Activated gamma-delta T cell treated with anti-CD3 and anti-CD28 coated beads, Interleukin-2, amount 50 U/mL, for 16 hours (primary cell): Measurements from ENCODE around the gene MAMLD1.

Source experiments
- DNase-seq: peaks from one replicate; pipeline ENCODE4 v3.0.0-alpha.2; 2020; ENCODE audit warnings: low read depth

MAMLD1 gene

DNA sequence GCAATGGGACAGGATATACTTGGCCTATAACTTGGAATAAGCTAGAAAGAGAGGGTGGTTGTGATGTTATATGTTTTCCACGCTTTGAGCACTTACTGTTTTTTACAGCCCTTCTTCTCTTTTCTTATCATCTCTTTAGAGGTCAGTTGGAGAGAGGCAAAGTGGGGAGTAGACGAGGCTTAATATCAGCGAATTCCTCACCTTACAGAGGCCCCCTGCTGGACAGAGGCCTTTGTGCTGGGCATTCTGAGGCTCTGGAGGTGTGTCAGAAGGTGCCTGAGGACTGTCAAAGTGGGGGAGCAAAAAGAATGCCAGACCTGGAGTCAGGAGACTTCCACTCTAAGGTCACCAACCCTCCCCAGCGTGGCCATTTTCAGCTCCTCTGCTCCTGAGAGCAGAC lies 42.5 kb downstream of the MAMLD1 start:
- DNase-seq, result no peak

DNA sequence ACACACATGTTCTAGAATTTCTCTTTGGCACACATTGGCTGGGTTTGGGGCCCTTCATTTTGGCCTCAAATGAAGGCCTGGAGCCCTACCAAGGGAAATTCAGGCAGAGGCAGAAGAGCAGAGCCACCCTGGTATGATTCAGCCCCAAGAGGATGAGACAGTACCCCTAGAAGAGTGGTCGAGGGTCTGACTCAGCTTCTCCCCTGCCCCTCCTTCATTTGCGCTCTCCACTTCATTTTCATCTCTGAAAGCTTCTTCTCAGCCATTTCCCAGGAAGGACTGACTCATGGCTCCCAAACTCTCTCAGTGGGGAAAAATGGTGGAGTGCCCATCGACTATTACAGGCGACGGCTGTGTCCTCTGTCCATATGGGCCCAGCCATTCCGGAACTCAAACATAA lies 43.5 kb downstream of the MAMLD1 start:
- no peak for DNase-seq

DNA sequence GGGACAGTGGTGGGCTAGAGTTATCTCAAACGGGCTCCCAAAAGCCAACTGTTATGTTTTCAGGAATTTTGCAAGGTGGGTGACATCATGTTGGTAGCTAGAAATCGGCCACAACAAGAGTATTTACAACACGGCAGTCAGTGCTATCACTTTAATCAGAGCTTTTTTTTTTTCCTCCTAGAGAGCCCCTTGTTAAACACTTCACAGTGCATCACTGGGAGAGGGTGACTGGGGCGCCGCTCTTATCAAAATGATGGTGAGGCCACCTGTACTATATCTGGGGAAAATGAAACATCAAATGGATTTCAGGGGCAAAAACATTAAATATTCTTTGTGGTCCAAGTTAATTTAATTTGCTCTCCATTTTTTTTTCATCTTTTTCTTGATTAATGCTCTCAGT lies 44.9 kb downstream of the MAMLD1 start:
- DNase-seq, result no peak

DNA sequence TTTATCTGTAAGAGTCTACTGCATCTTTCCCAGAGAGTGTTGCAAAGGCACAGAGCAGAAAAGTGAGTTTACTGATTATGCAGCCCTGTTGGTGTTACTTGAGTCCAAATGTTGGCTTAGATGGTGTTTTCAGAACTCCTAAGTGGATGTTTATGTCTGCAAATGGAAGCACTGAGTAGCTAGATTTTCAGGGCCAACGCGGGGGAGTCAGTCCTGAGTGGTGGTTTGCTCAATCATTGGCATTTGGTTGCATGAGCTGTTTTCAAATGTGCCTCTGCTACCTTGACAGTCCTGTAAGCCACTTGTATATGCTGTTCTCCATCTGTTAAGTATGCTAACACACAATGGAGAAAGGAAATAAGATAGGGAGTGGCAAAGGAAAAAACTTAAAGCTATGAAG lies 45.4 kb downstream of the MAMLD1 start:
- no peak for DNase-seq

- DNase-seq, result no peak
Observed at GRCh38 chrX:150409486-150409885, 46.4 kb downstream of the MAMLD1 start.

GRCh38 chrX:150409964-150410363 lies 46.8 kb downstream of the MAMLD1 start:
- DNase-seq, result no peak

GRCh38 chrX:150410513-150410912 lies 47.4 kb downstream of the MAMLD1 start:
- DNase-seq, result no peak

GRCh38 chrX:150411656-150412055 lies 48.5 kb downstream of the MAMLD1 start:
- DNase-seq, result no peak

DNA sequence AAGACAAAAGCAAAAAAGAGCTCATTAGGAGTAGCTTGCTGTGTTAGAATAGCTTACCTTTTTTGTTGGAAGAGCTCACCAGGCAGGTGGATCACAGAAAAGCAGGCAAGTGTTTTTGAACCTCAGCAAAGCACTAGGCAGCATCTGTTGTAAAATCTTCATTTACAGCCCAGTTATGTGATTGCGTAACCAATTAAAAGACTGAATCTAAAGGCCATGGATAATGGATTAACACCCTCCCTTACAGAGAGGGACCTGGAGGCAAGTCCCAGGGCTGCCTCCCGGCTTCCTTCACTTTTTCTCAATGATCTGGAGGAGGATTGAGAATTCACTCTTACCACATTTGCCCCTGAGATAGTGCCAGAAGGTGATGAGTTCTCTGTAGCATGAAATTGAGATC lies 51.1 kb downstream of the MAMLD1 start:
- no peak for DNase-seq

DNA sequence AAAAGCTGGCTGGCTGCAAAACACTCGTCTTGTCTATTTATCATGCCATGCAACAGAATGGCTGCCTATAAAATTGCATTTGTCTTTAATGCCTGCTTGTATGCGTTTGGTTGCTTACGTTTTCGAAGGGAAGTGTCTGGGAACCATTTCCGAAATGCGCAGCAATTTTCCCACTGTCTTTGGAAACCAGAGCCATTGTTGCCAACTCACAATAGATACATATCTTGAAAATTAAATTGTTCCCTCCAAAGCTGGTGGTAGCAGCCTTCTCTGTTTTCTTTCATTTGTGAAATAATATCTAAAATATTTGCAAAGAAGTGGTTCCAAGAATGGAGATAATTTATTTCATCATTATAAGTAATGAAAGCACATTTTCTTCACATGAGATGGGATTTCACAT lies 53.4 kb downstream of the MAMLD1 start:
- DNase-seq, result no peak

DNA sequence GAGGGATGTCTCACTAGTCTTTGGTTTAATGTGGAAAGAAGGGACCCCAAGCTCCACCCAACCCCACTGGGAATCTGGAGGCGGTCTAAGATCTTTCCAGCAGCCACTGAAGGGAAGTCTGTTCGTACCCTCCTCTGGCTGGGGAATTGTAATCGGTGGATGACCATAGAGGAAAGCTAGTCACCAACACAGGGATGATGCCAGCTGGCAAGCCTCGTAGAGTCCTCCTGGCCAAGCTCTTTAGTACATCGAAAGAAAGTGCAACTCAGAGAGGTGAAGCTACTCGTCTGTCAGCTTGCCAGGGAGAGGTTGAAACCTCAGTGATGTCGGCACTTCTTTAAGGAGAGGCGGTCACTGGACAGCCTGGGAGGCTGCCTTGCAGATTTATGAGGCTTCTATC lies 58.7 kb downstream of the MAMLD1 start:
- DNase-seq, result no peak

DNA sequence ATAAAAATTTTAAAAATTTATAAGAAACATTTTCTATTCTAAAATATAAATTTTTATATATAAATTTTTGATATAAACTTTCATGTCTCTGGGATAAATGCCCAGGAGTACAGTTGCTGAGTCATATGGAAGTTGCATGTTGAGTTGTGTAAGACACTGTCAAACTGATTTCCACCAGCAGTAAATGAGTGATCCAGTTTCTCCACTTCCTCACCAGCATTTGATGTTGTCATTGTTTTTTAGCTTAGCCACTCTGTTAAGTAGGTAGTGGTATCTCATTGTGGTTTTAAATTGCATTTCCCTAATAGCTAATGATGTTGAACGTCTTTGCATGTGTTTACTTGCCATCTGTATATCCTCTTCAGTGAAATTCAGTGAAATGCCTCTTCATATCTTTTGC lies 66.5 kb downstream of the MAMLD1 start:
- no peak for DNase-seq

DNA sequence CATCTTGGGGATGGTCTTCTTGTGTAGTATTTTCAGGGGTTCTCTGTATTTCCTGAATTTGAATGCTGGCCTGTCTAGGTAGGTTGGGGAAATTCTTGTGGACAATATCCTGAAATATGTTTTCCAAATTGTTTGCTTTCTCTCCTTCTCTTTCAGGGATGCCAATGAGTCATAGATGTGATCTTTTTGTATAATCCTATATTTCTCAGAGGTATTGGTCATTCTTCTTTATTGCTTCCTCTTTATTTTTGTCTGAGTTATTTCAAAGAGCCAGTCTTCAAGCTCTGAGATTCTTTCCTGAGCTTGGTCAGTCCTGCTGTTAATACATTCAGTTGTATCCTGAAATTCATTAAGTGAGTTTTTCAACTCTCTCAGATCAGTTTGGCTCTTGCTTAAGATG lies 73.1 kb downstream of the MAMLD1 start:
- no peak for DNase-seq

- no peak for DNase-seq
Observed at GRCh38 chrX:150438165-150438564, 75.0 kb downstream of the MAMLD1 start.

GRCh38 chrX:150446151-150446550 lies 83.0 kb downstream of the MAMLD1 start:
- DNase-seq, result no peak

DNA sequence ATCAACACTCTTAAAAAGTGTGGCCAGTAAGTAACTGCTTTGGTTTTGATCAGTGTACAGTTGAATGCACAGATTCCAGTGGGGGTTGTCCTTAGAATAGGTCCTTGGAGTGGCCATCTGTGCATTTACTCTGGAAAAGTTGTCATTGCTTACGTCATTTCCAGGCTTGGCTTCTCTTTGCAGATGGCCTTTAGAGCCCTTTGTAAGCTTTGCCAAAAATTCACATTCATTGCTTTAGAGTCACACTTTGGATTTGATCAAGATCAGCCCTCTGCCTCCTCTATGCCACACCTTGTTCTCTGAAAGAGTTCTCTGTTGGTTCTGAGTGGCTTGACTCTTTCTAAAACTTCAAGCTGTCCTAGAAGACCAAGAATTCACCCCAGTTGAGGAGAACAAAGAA lies 83.9 kb downstream of the MAMLD1 start:
- DNase-seq, result no peak

DNA sequence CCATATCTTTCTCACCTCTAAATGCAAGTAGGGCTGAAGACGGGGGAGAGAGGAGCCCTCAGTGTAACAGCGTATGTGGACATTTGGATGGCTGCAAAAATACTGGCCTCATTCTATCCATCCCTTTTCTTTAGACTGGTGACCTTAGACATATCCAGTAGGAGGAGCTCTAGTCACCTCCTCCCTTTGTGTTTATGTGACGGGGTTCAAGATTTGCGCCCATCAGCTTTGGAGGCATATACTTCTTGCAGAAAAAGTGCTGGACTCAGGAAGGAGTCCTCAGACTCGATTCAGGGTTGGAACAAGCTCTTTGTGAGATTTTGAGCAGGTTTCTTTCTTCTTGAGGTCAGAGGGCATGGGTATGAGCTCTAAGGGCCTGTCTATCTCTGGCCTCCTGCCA lies 86.2 kb downstream of the MAMLD1 start:
- no peak for DNase-seq

GRCh38 chrX:150450519-150451177 lies 87.5 kb downstream of the MAMLD1 start:
- DNase-seq, result no peak

GRCh38 chrX:150451953-150452352 lies 88.8 kb downstream of the MAMLD1 start:
- DNase-seq, result no peak

DNA sequence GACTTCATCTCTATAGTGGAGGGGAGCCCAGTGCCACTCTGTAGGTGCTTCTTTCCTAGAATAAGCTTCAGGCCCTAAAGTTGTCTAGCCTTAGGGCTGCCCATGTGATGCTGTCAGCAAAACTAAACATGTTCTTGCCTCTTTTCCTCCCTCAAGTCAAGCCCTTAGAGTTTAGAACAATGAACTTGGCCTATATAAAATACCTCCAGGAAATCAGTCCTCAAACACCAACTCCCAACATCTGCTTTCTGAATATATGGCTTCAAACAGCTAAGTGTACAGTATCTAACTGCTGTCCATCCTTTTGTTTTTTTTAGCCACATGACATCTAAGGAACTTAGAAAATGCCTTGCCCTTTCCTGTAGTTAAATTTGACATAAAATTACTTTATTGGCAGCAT lies 91.0 kb downstream of the MAMLD1 start:
- DNase-seq, result no peak

DNA sequence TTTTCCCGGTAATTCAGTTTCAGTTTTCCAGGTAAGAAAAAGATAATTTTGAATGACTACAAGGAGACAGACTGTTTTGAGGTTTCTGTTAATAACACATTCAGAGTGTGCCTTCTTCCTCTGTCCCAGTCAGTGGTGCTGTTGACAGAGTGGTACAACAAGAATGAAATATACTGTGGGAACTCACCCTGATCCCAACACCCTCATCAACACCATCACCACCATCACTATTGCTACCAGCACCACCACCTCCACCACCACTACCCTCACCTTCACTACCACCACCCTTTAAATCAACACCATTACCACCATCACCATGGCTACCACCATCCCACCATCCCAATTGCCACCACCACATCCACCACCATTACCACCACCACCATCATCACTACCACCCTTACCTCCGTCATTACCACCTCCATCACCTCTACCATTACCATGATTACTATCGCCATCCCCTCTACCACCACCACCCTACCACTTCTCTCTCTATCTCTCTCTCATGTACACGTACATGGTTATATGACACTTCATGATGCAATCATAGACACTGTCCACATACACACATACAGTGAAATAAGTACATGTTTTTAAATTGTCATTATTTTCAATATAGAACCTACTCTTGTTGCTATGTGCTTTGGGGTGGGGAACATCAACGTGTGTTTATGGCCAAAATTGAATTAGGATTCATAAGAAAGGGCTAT lies 91.5 kb downstream of the MAMLD1 start:
- DNase-seq, result no peak

DNA sequence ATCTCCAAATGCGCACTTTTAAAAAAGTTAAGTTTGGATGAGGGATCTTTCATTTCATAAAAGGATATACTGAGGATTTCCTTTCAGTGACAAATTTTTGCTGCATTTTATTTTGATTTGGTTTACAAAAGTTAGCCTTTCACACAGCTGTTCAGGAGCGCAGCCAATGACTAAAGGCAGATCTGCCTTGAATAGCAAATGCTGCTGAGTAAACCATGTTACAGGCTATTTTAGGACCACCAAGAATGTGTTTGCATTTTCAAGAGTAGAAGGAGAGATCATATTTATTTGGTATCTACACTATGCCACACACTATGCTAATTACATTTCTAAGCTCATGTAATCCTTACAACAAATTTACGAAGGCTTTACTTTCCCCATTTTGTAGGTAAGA lies 92.1 kb downstream of the MAMLD1 start:
- no peak for DNase-seq

- DNase-seq, result no peak
Observed at GRCh38 chrX:150456466-150456865, 93.3 kb downstream of the MAMLD1 start.

DNA sequence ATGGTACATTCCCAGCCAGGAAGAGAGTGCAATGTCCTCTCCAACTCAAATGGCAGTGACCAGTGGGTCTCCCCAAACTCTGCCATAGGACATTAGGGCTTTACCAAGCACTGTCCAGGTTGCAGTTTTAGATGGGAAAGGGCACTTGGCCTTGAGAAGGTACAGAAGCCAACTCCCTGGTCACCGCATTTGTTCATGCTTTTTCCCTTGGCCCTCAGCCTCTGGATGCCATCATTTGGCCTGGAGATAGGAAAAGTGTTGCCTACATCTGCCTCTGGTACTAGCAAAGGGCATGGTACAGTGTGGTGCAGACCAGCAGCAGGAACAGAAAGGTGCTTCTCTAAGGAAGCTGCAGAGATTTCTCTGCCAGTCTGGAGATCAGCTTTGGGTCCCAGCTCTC lies 93.8 kb downstream of the MAMLD1 start:
- DNase-seq, result no peak
